SK-N-SH treated with all-trans-retinoic acid at 6 μM for 48 hours (cell line): Measurements from ENCODE around the gene CAPZA3.

Source experiments
- ATAC-seq: fragments of 200-7000 bp; cut with Tn5 transposase; 3 replicates; pipeline ENCODE4 v1.9.1; 2020; ENCODE audit warnings: mild to moderate bottlenecking, moderate library complexity
- ARNTL ChIP-seq: fragments of 450-650 bp; formaldehyde crosslinking; IDR thresholded peaks from 2 replicates; pipeline ENCODE4 v1.5.0; 2020; ENCODE audit warnings: low read depth, mild to moderate bottlenecking, moderate library complexity, borderline replicate concordance
- BACH2 ChIP-seq: fragments of 250-450 bp; sonication (Bioruptor Pico); IDR thresholded peaks from 2 replicates; pipeline ENCODE4 v1.9.0; 2021; ENCODE audit warnings: mild to moderate bottlenecking, borderline replicate concordance
- CREB5 ChIP-seq: fragments of 250-450 bp; sonication (Bioruptor Pico); IDR thresholded peaks from 2 replicates; pipeline ENCODE4 v1.5.1; 2020; ENCODE audit warnings: low read depth, mild to moderate bottlenecking, moderate library complexity
- CSDC2 ChIP-seq: fragments of 250-450 bp; sonication (Bioruptor Pico); IDR thresholded peaks from 2 replicates; pipeline ENCODE4 v1.5.0; 2020; ENCODE audit warnings: mild to moderate bottlenecking, moderate library complexity
- CSRNP3 ChIP-seq: fragments of 250-450 bp; sonication (Bioruptor Pico); IDR thresholded peaks from 2 replicates; pipeline ENCODE4 v1.5.1; 2021; ENCODE audit warnings: mild to moderate bottlenecking, moderate library complexity
- ESRRG ChIP-seq: fragments of 250-450 bp; sonication (Bioruptor Pico); IDR thresholded peaks from 2 replicates; pipeline ENCODE4 v1.6.1; 2021; ENCODE audit warnings: mild to moderate bottlenecking
- ISL1 ChIP-seq: fragments of 250-450 bp; sonication (Bioruptor Pico); IDR thresholded peaks from 2 replicates; pipeline ENCODE4 v2.1.2; 2022; ENCODE audit warnings: mild to moderate bottlenecking, moderate library complexity
- OSR1 ChIP-seq: fragments of 250-450 bp; sonication (Bioruptor Pico); IDR thresholded peaks from 2 replicates; pipeline ENCODE4 v1.8.0; 2022; ENCODE audit warnings: moderate library complexity, mild to moderate bottlenecking, inconsistent platforms
- PATZ1 ChIP-seq: fragments of 250-450 bp; sonication (Bioruptor Pico); IDR thresholded peaks from 2 replicates; pipeline ENCODE4 v1.8.0; 2020; ENCODE audit warnings: mild to moderate bottlenecking, moderate library complexity, borderline replicate concordance
- POU6F1 ChIP-seq: fragments of 250-450 bp; sonication (Bioruptor Pico); IDR thresholded peaks from 2 replicates; pipeline ENCODE4 v1.8.0; 2021; ENCODE audit warnings: low read depth, mild to moderate bottlenecking, moderate library complexity, borderline replicate concordance
- PPARA ChIP-seq: fragments of 250-450 bp; sonication (Bioruptor Pico); IDR thresholded peaks from 2 replicates; pipeline ENCODE4 v1.5.0; 2020; ENCODE audit warnings: mild to moderate bottlenecking, borderline replicate concordance
- RARB ChIP-seq: fragments of 250-450 bp; sonication (Bioruptor Pico); IDR thresholded peaks from 2 replicates; pipeline ENCODE4 v1.8.0; 2021; ENCODE audit warnings: mild to moderate bottlenecking, moderate library complexity
- SNAI2 ChIP-seq: fragments of 250-450 bp; sonication (Bioruptor Pico); IDR thresholded peaks from 2 replicates; pipeline ENCODE4 v1.5.0; 2020; ENCODE audit warnings: mild to moderate bottlenecking, moderate library complexity
- TCF4 ChIP-seq: fragments of 250-450 bp; sonication (Bioruptor Pico); IDR thresholded peaks from 2 replicates; pipeline ENCODE4 v1.8.0; 2021; ENCODE audit warnings: mild to moderate bottlenecking, moderate library complexity, borderline replicate concordance
- TOX ChIP-seq: fragments of 250-450 bp; sonication (Bioruptor Pico); IDR thresholded peaks from 2 replicates; pipeline ENCODE4 v1.8.0; 2021; ENCODE audit warnings: mild to moderate bottlenecking, moderate library complexity, borderline replicate concordance
- TSHZ2 ChIP-seq: fragments of 250-450 bp; sonication (Bioruptor Pico); IDR thresholded peaks from 2 replicates; pipeline ENCODE4 v1.5.0; 2020; ENCODE audit warnings: mild to moderate bottlenecking, moderate library complexity
- ZC3H10 ChIP-seq: fragments of 250-450 bp; sonication (Bioruptor Pico); IDR thresholded peaks from 2 replicates; pipeline ENCODE4 v1.5.1; 2021; ENCODE audit warnings: mild to moderate bottlenecking, moderate library complexity
- ZFP3 ChIP-seq: fragments of 250-450 bp; sonication (Bioruptor Pico); IDR thresholded peaks from 2 replicates; pipeline ENCODE4 v1.5.0; 2020; ENCODE audit warnings: mild to moderate bottlenecking, moderate library complexity
- ZFP30 ChIP-seq: fragments of 450-650 bp; formaldehyde crosslinking; IDR thresholded peaks from 2 replicates; pipeline ENCODE4 v1.5.0; 2022; ENCODE audit warnings: mild to moderate bottlenecking, moderate library complexity
- ZNF565 ChIP-seq: fragments of 450-650 bp; formaldehyde crosslinking; conservative IDR thresholded peaks from 2 replicates; pipeline ENCODE4 v1.5.0; 2020; ENCODE audit warnings: low read depth, mild to moderate bottlenecking, moderate library complexity
- ZNF70 ChIP-seq: fragments of 450-650 bp; formaldehyde crosslinking; IDR thresholded peaks from 2 replicates; pipeline ENCODE4 v1.5.0; 2020; ENCODE audit warnings: mild to moderate bottlenecking, moderate library complexity
- ZNF8 ChIP-seq: fragments of 450-650 bp; formaldehyde crosslinking; IDR thresholded peaks from 2 replicates; pipeline ENCODE4 v1.5.0; 2020; ENCODE audit warnings: mild to moderate bottlenecking, moderate library complexity

The CAPZA3 gene

GRCh38 chr12:18703911-18704310, 34.0 kb upstream of the CAPZA3 start:
- ATAC-seq = no peak
- TF ChIP-seq SNAI2 (no peak), TCF4 (CRISPR knock-in tag) (no peak), ISL1 (CRISPR knock-in tag) (no peak), ZNF70 (no peak), BACH2 (no peak), CSRNP3 (CRISPR knock-in tag) (no peak), PPARA (CRISPR knock-in tag) (no peak), ZFP3 (CRISPR knock-in tag) (no peak), OSR1 (CRISPR knock-in tag) (no peak), CSDC2 (CRISPR knock-in tag) (no peak), ARNTL (no peak), ZC3H10 (CRISPR knock-in tag) (no peak)

GRCh38 chr12:18706798-18707197, 31.1 kb upstream of the CAPZA3 start:
- TF ChIP-seq ESRRG (CRISPR knock-in tag) (no peak), SNAI2 (no peak), PPARA (CRISPR knock-in tag) (no peak), BACH2 (no peak), TCF4 (CRISPR knock-in tag) (no peak), ISL1 (CRISPR knock-in tag) (no peak), OSR1 (CRISPR knock-in tag) (no peak), CSRNP3 (CRISPR knock-in tag) (no peak), ZFP3 (CRISPR knock-in tag) (no peak), TSHZ2 (no peak), TOX (CRISPR knock-in tag) (no peak), ZNF565 (CRISPR knock-in tag) (no peak), ZNF70 (no peak), PATZ1 (CRISPR knock-in tag) (no peak), RARB (CRISPR knock-in tag) (no peak), POU6F1 (CRISPR knock-in tag) (no peak), ZC3H10 (CRISPR knock-in tag) (no peak), ZNF8 (CRISPR knock-in tag) (no peak)
- TF ChIP-seq, all 23 proteins: peak for 0
- no peak for ATAC-seq

GRCh38 chr12:18716236-18716635, 21.7 kb upstream of the CAPZA3 start:
- ATAC-seq = no peak
- TF ChIP-seq OSR1 (CRISPR knock-in tag) (no peak), ZFP30 (CRISPR knock-in tag) (no peak), CSRNP3 (CRISPR knock-in tag) (no peak), TSHZ2 (no peak), ZNF8 (CRISPR knock-in tag) (no peak), RARB (CRISPR knock-in tag) (no peak), CREB5 (no peak), BACH2 (no peak), ZC3H10 (CRISPR knock-in tag) (no peak)
